ENCODE results near the gene PIP5KL1.
A peak's percentile ranks its signal among the peaks of the same experiment; 100 is the strongest.

PIP5KL1 gene

GRCh38 chr9:127928676-127929624, 1.6 kb downstream of the PIP5KL1 start:
- no peak for DNase-seq

GRCh38 chr9:127927988-127928675, 2.4 kb downstream of the PIP5KL1 start:
- no peak for DNase-seq

GRCh38 chr9:127927201-127927987, 3.2 kb downstream of the PIP5KL1 start:
- DNase-seq: no peak

- DNase-seq: no peak
Measured at GRCh38 chr9:127926906-127927200, 3.7 kb downstream of the PIP5KL1 start.

- no peak for DNase-seq
Measured at GRCh38 chr9:127925959-127926905, 4.3 kb downstream of the PIP5KL1 start.

- DNase-seq: no peak
Measured at GRCh38 chr9:127924736-127925444, 5.7 kb downstream of the PIP5KL1 start.

GRCh38 chr9:127923771-127924170, 6.8 kb downstream of the PIP5KL1 start:
- no peak for DNase-seq

GRCh38 chr9:127923046-127923445, 7.5 kb downstream of the PIP5KL1 start:
- peak; percentile 1 for DNase-seq

GRCh38 chr9:127921557-127922120, 8.9 kb downstream of the PIP5KL1 start:
- DNase-seq: peak; percentile 61

- no peak for DNase-seq
Measured at GRCh38 chr9:127920794-127921193, 9.8 kb downstream of the PIP5KL1 start.

- DNase-seq: peak; percentile 29
Measured at GRCh38 chr9:127919253-127919815, 11.2 kb downstream of the PIP5KL1 start.

- peak; percentile 78 for DNase-seq
Measured at GRCh38 chr9:127918183-127919107, 12.1 kb downstream of the PIP5KL1 start.

- no peak for DNase-seq
Measured at GRCh38 chr9:127917603-127918002, 13.0 kb downstream of the PIP5KL1 start.

GRCh38 chr9:127916720-127917581, 13.6 kb downstream of the PIP5KL1 start, which contains the start of gene ST6GALNAC4:
Gene ST6GALNAC4 (minus strand): TSS chr9:127917041. CDS start chr9:127916419, 622 bp downstream.
- DNase-seq: peak; percentile 88

- DNase-seq: no peak
Measured at GRCh38 chr9:127915801-127916719, 14.5 kb downstream of the PIP5KL1 start.

- peak; percentile 70 for DNase-seq
Measured at GRCh38 chr9:127915325-127915752, 15.2 kb downstream of the PIP5KL1 start.

- DNase-seq: no peak
Measured at GRCh38 chr9:127913682-127914081, 16.9 kb downstream of the PIP5KL1 start.

Data from hematopoietic multipotent progenitor cell treated with erythropoietin and hydrocortisone succinate and interleukin-3 and kit ligand, for 8 days (in vitro differentiated cells).